GM23338 (cell line): ENCODE results near the gene PICK1.
A peak's percentile ranks its signal among the peaks of the same experiment; 100 is the strongest.

Source experiments
- CTCF ChIP-seq, 2 experiments: fragments of 200-600 bp in 1 of 2; sonication (generic) in 1 of 2; conservative IDR thresholded peaks; 2 replicates each; pipeline versions ENCODE4 v1.5.1 to v1.6.1; 2016 to 2017; ENCODE audit warnings: antibody characterized with exemption in 2 of 2, low read depth in 2 of 2, mild to moderate bottlenecking in 2 of 2, moderate library complexity in 1 of 2
- EZH2 ChIP-seq: fragments of 200-600 bp; sonication (generic); IDR thresholded peaks from one replicate; pipeline ENCODE4 v1.8.0; 2017; ENCODE audit warnings: antibody characterized with exemption, mild to moderate bottlenecking, low read depth; ENCODE audit not compliant: unreplicated experiment
- EZH2phosphoT487 ChIP-seq: fragments of 200-600 bp; sonication (generic); IDR thresholded peaks from one replicate; pipeline ENCODE4 v1.8.1; 2018; ENCODE audit warnings: antibody characterized with exemption; ENCODE audit not compliant: unreplicated experiment
- POLR2AphosphoS5 ChIP-seq: IDR thresholded peaks from 2 replicates; pipeline ENCODE4 v1.6.1; 2016; ENCODE audit warnings: antibody characterized with exemption, low read depth
- REST ChIP-seq: IDR thresholded peaks from one replicate; pipeline ENCODE4 v1.6.1; 2018; ENCODE audit warnings: antibody characterized with exemption; ENCODE audit not compliant: unreplicated experiment
- ZNF114 ChIP-seq: fragments of 250-450 bp; sonication (Bioruptor Pico); IDR thresholded peaks from 2 replicates; pipeline ENCODE4 v1.5.0; 2020; ENCODE audit warnings: mild to moderate bottlenecking, moderate library complexity

GRCh38 chr22:38017272-38017920 is 39.8 kb upstream of the PICK1 start:
- TF ChIP-seq POLR2AphosphoS5: no peak
- TF ChIP-seq CTCF (conservative IDR thresholded peaks at IDR 0.05; ENCODE audit: low read depth in 2 of 2): peak in 1 of 2 experiments; percentile 29; a peak in 1 of 4 replicates
- TF ChIP-seq REST: no peak
- no peak for TF ChIP-seq EZH2phosphoT487
- no peak for TF ChIP-seq ZNF114 (CRISPR knock-in tag)
- TF ChIP-seq EZH2: no peak
